ENCODE measurements around the gene IL10RA. TPM values are rescaled to one million over a fixed set of nuclear protein-coding genes. Genes with fewer than 3 reads are reported as not detected.

The IL10RA gene
- total RNA-seq, 5 donors from 2014 or later (not counting 1 experiment from before 2014, with no cell fraction given) = 195 to 450 (median 375) TPM

- no peak for DNase-seq
- Mint-ChIP-seq H3K27ac (peak overlapping the region; percentile 93 to 94), H3K27me3 (no peaks in the 10 kb centered on the region), H3K9me3 (no peaks in the 10 kb centered on the region), H3K36me3 (peaks cover 97% of the 10 kb centered on the region), H3K4me3 (peak overlapping the region; percentile 91 to 95 (median 93)), H3K4me1 (peaks cover 90 to 92% (median 91%) of the 10 kb centered on the region in 3 donors)
- ChIA-PET POLR2A (interaction anchor here in 1 of 2 donors (0.6 kb wide), 1 partner anchor 56 kb away, joined by 3 read pairs; no protein-coding TSS in a partner anchor), CTCF (interaction anchor here in 1 of 2 donors (0.6 kb wide), 1 partner anchor 375 kb away, joined by 5 read pairs; no protein-coding TSS in a partner anchor)
- Histone ChIP-seq H3K27me3 (replicated peaks in 1 of 2; ENCODE audit: control insufficient read depth in 2 of 2, extremely low read depth in 1 of 2, insufficient read depth in 2 of 2, low read length in 1 of 2) (no peaks in the 10 kb centered on the region), H3K9me3 (no peaks in the 10 kb centered on the region), H3K4me3 (ENCODE audit: control insufficient read depth in 1 of 2, extremely low read depth in 1 of 2, low read length in 1 of 2) (peak overlapping the region in 1 of 2 donors; percentile 96), H3K36me3 (ENCODE audit: control insufficient read depth in 2 of 2, extremely low read depth in 1 of 2, insufficient read depth in 1 of 2, low read length in 1 of 2) (peaks cover 40 to 94% of the 10 kb centered on the region in 2 donors), H3K4me1 (ENCODE audit: control insufficient read depth in 1 of 2, extremely low read depth in 1 of 2, insufficient read depth in 2 of 2, low read length in 2 of 2) (peaks cover 27 to 81% of the 10 kb centered on the region in 2 experiments), H3K27ac (ENCODE audit: low read length) (no peak overlapping the region)
- ATAC-seq (replicated peaks in 1 of 4) = no peak
- no CpG with 5 or more reads among the region's 4 CpGs for WGBS (ENCODE audit: insufficient coverage)
Observed at GRCh38 chr11:117992136-117992535, 5.9 kb downstream of the IL10RA start.

DNA sequence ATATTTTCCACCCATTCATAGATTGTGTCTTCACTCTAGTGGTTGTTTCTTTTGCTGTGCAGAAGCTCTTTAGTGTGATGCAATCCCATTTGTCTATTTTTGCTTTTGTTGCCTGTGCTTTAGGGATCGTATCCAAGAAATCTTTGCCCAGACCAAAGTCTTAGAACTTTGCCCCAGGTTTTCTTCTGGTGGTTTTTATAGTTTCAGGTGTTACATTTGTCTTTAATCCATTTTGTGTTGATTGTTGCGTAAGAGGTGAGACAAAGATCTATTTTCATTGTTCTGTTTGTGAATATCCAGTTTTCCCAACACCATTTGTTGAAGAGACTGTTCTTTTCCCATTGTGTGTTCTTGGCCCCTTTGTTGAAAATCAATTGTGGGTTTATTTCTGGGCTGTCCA is 6.4 kb downstream of the IL10RA start:
- no peaks in the 10 kb centered on the region for H3K9me3 Mint-ChIP-seq
- Histone ChIP-seq H3K9me3 (no peaks in the 10 kb centered on the region), H3K4me1 (ENCODE audit: control insufficient read depth in 1 of 2, extremely low read depth in 1 of 2, insufficient read depth in 2 of 2, low read length in 2 of 2) (peaks cover 26 to 83% of the 10 kb centered on the region in 2 experiments), H3K27me3 (replicated peaks in 1 of 2; ENCODE audit: control insufficient read depth in 2 of 2, extremely low read depth in 1 of 2, insufficient read depth in 2 of 2, low read length in 1 of 2) (no peaks in the 10 kb centered on the region), H3K27ac (ENCODE audit: low read length) (peak overlapping the region; percentile 45), H3K36me3 (ENCODE audit: control insufficient read depth in 2 of 2, extremely low read depth in 1 of 2, insufficient read depth in 1 of 2, low read length in 1 of 2) (peaks cover 45 to 95% of the 10 kb centered on the region in 2 donors), H3K4me3 (ENCODE audit: control insufficient read depth in 1 of 2, extremely low read depth in 1 of 2, low read length in 1 of 2) (peak overlapping the region in 1 of 2 donors; percentile 20)
- no peaks in the 10 kb centered on the region for H3K27me3 Mint-ChIP-seq
- WGBS (ENCODE audit: insufficient coverage) = no CpG with 5 or more reads among the region's 2 CpGs
- ATAC-seq (replicated peaks in 1 of 4) (no peak), DNase-seq (no peak)
- peak overlapping the region; percentile 91 to 95 (median 93) for H3K4me3 Mint-ChIP-seq
- H3K27ac Mint-ChIP-seq = peak overlapping the region; percentile 93 to 94
- H3K36me3 Mint-ChIP-seq = peaks cover 97% of the 10 kb centered on the region
- H3K4me1 Mint-ChIP-seq = peaks cover 90 to 92% (median 91%) of the 10 kb centered on the region in 3 donors
- POLR2A ChIA-PET = no interaction called here
- CTCF ChIA-PET = no interaction called here

DNA sequence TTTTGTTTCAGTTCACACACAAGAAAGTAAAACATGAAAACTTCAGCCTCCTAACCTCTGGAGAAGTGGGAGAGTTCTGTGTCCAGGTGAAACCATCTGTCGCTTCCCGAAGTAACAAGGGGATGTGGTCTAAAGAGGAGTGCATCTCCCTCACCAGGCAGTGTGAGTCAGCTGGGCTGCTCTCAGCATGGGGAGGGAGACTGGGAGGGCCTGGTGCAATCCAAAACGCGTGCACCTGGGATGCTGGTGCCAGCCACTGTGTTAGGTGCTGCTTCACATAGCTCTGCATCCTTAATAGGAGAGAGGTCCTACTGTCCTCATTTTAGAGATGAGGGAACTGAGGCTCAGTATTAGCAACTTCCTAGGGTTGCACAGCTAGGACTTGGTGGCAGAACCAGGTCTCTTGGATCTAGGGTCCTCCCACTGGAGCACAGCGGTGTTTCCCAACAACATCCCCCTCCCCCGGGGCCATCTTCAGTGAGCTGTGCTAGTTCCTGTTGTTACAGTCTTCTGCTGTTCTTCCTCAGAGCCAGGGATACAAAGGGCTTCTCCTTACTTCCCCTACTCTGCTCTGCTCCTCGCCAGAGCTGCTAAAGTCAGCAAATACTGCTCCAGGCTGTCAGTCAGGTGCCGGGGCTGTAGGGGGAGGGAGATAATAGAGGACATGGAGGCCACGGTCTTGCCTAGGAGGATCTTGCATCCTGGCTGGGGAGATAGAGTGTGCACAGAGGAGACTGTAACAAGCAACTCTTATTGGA is 8.0 kb downstream of the IL10RA start:
- ChIA-PET CTCF (no interaction called here), POLR2A (interaction anchor here (0.6 to 1.5 kb wide), 2 partner anchors 7 to 21 kb away, joined by 3 read pairs; no protein-coding TSS in a partner anchor)
- Histone ChIP-seq H3K27me3 (replicated peaks in 1 of 2; ENCODE audit: control insufficient read depth in 2 of 2, extremely low read depth in 1 of 2, insufficient read depth in 2 of 2, low read length in 1 of 2) (no peaks in the 10 kb centered on the region), H3K4me1 (ENCODE audit: control insufficient read depth in 1 of 2, extremely low read depth in 1 of 2, insufficient read depth in 2 of 2, low read length in 2 of 2) (peaks cover 14 to 83% of the 10 kb centered on the region in 2 experiments), H3K9me3 (no peaks in the 10 kb centered on the region), H3K4me3 (ENCODE audit: control insufficient read depth in 1 of 2, extremely low read depth in 1 of 2, low read length in 1 of 2) (no peak overlapping the region), H3K27ac (ENCODE audit: low read length) (peak overlapping the region; percentile 45), H3K36me3 (ENCODE audit: control insufficient read depth in 2 of 2, extremely low read depth in 1 of 2, insufficient read depth in 1 of 2, low read length in 1 of 2) (peaks cover 44 to 96% of the 10 kb centered on the region in 2 donors)
- WGBS (ENCODE audit: insufficient coverage) = 97% methylated on average over 4 of the region's 9 CpGs
- Mint-ChIP-seq H3K4me3 (peak overlapping the region; percentile 41 to 95 (median 93)), H3K4me1 (peaks cover 88 to 95% (median 92%) of the 10 kb centered on the region in 3 donors), H3K27ac (peak overlapping the region; percentile 93 to 94), H3K36me3 (peaks cover 93% of the 10 kb centered on the region), H3K9me3 (no peaks in the 10 kb centered on the region), H3K27me3 (no peaks in the 10 kb centered on the region)
- no peak for ATAC-seq (replicated peaks in 1 of 4)
- no peak for DNase-seq

DNA sequence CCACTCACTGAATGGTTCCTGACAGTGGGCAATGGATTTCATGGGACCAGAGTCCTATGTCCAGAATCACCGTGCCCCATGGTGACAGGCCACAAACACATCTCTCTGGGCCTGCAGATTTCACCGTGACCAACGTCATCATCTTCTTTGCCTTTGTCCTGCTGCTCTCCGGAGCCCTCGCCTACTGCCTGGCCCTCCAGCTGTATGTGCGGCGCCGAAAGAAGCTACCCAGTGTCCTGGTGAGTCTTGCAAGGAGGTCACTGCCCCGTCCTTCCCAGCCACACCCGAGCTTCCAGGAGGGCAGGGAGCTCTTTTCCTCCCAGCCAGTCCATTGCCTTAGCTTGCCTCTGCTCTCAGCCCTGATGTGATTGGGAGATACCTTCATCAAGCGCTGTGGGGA is 9.3 kb downstream of the IL10RA start:
- no peaks in the 10 kb centered on the region for H3K9me3 ChIP-seq
- 95% methylated on average over 10 of the region's 11 CpGs for WGBS (ENCODE audit: insufficient coverage)
- Mint-ChIP-seq H3K4me1 (peaks cover 85 to 95% (median 93%) of the 10 kb centered on the region in 3 donors), H3K27ac (peak overlapping the region; percentile 93 to 100), H3K4me3 (peak overlapping the region in 2 of 3 donors; percentile 6 to 31), H3K27me3 (no peaks in the 10 kb centered on the region), H3K36me3 (peaks cover 89% of the 10 kb centered on the region), H3K9me3 (no peaks in the 10 kb centered on the region)
- DNase-seq (no peak), ATAC-seq (replicated peaks in 1 of 4) (no peak)
- peak overlapping the region; percentile 45 for H3K27ac ChIP-seq (ENCODE audit: low read length)
- ChIA-PET POLR2A (interaction anchor here in 1 of 2 donors (1.5 kb wide), 1 partner anchor 8 kb away, joined by 3 read pairs; no protein-coding TSS in a partner anchor), CTCF (no interaction called here)
- no peaks in the 10 kb centered on the region for H3K27me3 ChIP-seq (replicated peaks in 1 of 2; ENCODE audit: control insufficient read depth in 2 of 2, extremely low read depth in 1 of 2, insufficient read depth in 2 of 2, low read length in 1 of 2)
- H3K4me1 ChIP-seq (ENCODE audit: control insufficient read depth in 1 of 2, extremely low read depth in 1 of 2, insufficient read depth in 2 of 2, low read length in 2 of 2) = peaks cover 7 to 85% of the 10 kb centered on the region in 2 experiments
- peaks cover 48 to 97% of the 10 kb centered on the region in 2 donors for H3K36me3 ChIP-seq (ENCODE audit: control insufficient read depth in 2 of 2, extremely low read depth in 1 of 2, insufficient read depth in 1 of 2, low read length in 1 of 2)
- no peak overlapping the region for H3K4me3 ChIP-seq (ENCODE audit: control insufficient read depth in 1 of 2, extremely low read depth in 1 of 2, low read length in 1 of 2)

- H3K27me3 Mint-ChIP-seq = no peaks in the 10 kb centered on the region
- ChIA-PET POLR2A (interaction anchor here in 1 of 2 donors (0.6 to 0.7 kb wide), 2 partner anchors 57 to 473 kb away, joined by 3 read pairs; no protein-coding TSS in a partner anchor), CTCF (no interaction called here)
- H3K27ac Mint-ChIP-seq = peak overlapping the region; percentile 93 to 100
- H3K27ac ChIP-seq (ENCODE audit: low read length) = peak overlapping the region; percentile 2
- H3K36me3 Mint-ChIP-seq = peaks cover 85% of the 10 kb centered on the region
- peaks cover 86 to 96% (median 95%) of the 10 kb centered on the region in 3 donors for H3K4me1 Mint-ChIP-seq
- H3K4me1 ChIP-seq (ENCODE audit: control insufficient read depth in 1 of 2, extremely low read depth in 1 of 2, insufficient read depth in 2 of 2, low read length in 2 of 2) = peaks cover 4 to 86% of the 10 kb centered on the region in 2 experiments
- DNase-seq (no peak), ATAC-seq (replicated peaks in 1 of 4) (no peak)
- no peaks in the 10 kb centered on the region for H3K27me3 ChIP-seq (replicated peaks in 1 of 2; ENCODE audit: control insufficient read depth in 2 of 2, extremely low read depth in 1 of 2, insufficient read depth in 2 of 2, low read length in 1 of 2)
- peak overlapping the region in 2 of 3 donors; percentile 6 to 31 for H3K4me3 Mint-ChIP-seq
- H3K36me3 ChIP-seq (ENCODE audit: control insufficient read depth in 2 of 2, extremely low read depth in 1 of 2, insufficient read depth in 1 of 2, low read length in 1 of 2) = peaks cover 48 to 97% of the 10 kb centered on the region in 2 donors
- no peaks in the 10 kb centered on the region for H3K9me3 Mint-ChIP-seq
- 100% methylated on average over 1 of the region's 4 CpGs for WGBS (ENCODE audit: insufficient coverage)
- no peak overlapping the region for H3K4me3 ChIP-seq (ENCODE audit: control insufficient read depth in 1 of 2, extremely low read depth in 1 of 2, low read length in 1 of 2)
- no peaks in the 10 kb centered on the region for H3K9me3 ChIP-seq
Observed at GRCh38 chr11:117996058-117996457, 9.9 kb downstream of the IL10RA start.

DNA sequence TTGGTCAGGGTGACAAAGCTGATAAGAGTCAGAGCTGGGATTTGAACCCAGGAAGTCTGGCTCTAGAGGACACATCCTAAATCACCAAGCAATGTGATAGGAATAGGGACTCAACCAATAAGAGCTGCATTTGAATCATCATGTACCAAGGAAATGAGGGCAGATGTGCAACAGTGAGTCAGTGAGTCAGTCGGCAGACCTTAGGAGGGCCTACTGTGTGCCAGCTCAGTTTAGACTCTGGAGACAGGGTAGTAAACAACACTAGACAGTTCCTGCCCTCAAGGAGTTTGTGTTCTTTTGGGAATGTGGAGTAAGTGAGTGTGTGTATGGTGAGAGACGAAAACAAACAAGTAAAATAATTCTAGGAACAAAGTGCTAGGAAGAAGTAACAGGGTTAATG is 11.2 kb downstream of the IL10RA start:
- no peak for ATAC-seq (replicated peaks in 1 of 4)
- Mint-ChIP-seq H3K9me3 (no peaks in the 10 kb centered on the region), H3K36me3 (peaks cover 76% of the 10 kb centered on the region), H3K27me3 (no peaks in the 10 kb centered on the region), H3K4me1 (peaks cover 86 to 97% (median 96%) of the 10 kb centered on the region in 3 donors), H3K4me3 (no peak overlapping the region), H3K27ac (peak overlapping the region; percentile 99 to 100)
- peak in 1 of 35 experiments; percentile 5 for DNase-seq
- POLR2A ChIA-PET = interaction anchor here (0.6 to 0.9 kb wide), 2 partner anchors 10 to 14 kb away, joined by 3 to 4 read pairs; no protein-coding TSS in a partner anchor
- Histone ChIP-seq H3K36me3 (ENCODE audit: control insufficient read depth in 2 of 2, extremely low read depth in 1 of 2, insufficient read depth in 1 of 2, low read length in 1 of 2) (peaks cover 48 to 90% of the 10 kb centered on the region in 2 donors), H3K9me3 (no peaks in the 10 kb centered on the region), H3K27me3 (replicated peaks in 1 of 2; ENCODE audit: control insufficient read depth in 2 of 2, extremely low read depth in 1 of 2, insufficient read depth in 2 of 2, low read length in 1 of 2) (no peaks in the 10 kb centered on the region), H3K27ac (ENCODE audit: low read length) (peak overlapping the region; percentile 40), H3K4me1 (ENCODE audit: control insufficient read depth in 1 of 2, extremely low read depth in 1 of 2, insufficient read depth in 2 of 2, low read length in 2 of 2) (peaks cover 15 to 90% of the 10 kb centered on the region in 2 experiments), H3K4me3 (ENCODE audit: control insufficient read depth in 1 of 2, extremely low read depth in 1 of 2, low read length in 1 of 2) (no peak overlapping the region)
- WGBS (ENCODE audit: insufficient coverage) = 92% methylated on average over 2 of the region's 2 CpGs
- CTCF ChIA-PET = interaction anchor here (0.5 to 0.8 kb wide), 3 partner anchors 51 to 74 kb away, joined by 3 read pairs; no protein-coding TSS in a partner anchor
